ENCODE data around the gene SORCS2. TPM values are rescaled to one million over a fixed set of nuclear protein-coding genes. Genes with fewer than 3 reads are reported as not detected.
A peak's percentile ranks its signal among the peaks of the same experiment; 100 is the strongest.

The SORCS2 gene
- total RNA-seq, 1 donor from 2014 or later: 7.1 TPM

DNA sequence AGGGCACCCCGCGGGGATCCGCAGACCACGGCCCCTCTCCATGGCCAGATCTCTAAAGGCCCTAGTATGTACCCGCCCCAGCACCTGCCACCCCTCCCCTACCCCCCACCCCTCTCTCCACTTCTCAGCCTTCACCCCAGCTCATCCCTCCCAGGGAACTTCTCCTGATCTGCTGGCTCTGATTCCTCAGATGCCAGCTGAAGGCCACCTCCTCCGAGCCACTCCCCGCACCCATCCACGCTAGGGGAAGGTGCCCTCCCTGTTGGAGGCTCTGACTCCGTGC, 230.5 kb downstream of the SORCS2 start:
- H3K4me3 Mint-ChIP-seq: no peak overlapping the region
- DNase-seq (ENCODE audit: low spot score in 2 of 2, unreplicated experiment in 2 of 2): peak in 1 of 2 experiments; percentile 20
- H3K36me3 Mint-ChIP-seq: no peaks in the 10 kb centered on the region
- H3K27me3 Mint-ChIP-seq (ENCODE audit: low read depth): no peaks in the 10 kb centered on the region
- H3K4me1 Mint-ChIP-seq: peaks cover 4% of the 10 kb centered on the region
- H3K27ac Mint-ChIP-seq: no peak overlapping the region
- TF ChIP-seq, protein P1, sequence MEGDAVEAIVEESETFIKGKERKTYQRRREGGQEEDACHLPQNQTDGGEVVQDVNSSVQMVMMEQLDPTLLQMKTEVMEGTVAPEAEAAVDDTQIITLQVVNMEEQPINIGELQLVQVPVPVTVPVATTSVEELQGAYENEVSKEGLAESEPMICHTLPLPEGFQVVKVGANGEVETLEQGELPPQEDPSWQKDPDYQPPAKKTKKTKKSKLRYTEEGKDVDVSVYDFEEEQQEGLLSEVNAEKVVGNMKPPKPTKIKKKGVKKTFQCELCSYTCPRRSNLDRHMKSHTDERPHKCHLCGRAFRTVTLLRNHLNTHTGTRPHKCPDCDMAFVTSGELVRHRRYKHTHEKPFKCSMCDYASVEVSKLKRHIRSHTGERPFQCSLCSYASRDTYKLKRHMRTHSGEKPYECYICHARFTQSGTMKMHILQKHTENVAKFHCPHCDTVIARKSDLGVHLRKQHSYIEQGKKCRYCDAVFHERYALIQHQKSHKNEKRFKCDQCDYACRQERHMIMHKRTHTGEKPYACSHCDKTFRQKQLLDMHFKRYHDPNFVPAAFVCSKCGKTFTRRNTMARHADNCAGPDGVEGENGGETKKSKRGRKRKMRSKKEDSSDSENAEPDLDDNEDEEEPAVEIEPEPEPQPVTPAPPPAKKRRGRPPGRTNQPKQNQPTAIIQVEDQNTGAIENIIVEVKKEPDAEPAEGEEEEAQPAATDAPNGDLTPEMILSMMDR (IDR thresholded peaks at IDR 0.05; ENCODE audit: unreplicated experiment): no peak
- H3K9me3 Mint-ChIP-seq: peaks cover 4% of the 10 kb centered on the region

DNA sequence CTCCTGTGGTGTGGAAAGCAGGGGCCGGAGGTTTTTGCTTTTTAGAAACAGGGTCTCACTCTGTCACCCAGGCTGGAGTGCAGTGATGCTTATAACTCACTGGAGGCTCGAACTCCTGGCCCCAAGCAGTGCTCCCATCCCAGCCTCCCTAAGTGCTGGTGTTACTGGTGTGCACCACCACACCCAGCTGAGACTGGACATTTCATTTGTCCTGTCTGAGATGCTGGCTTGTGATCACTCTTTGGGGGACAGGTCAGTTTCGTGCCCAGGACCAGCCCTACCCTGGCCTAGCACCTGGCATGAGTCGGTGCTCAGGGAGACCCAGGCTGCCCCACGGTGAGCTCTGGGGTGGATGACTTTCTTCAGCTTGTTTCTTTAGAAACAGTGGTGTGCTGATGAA, 231.1 kb downstream of the SORCS2 start:
- Mint-ChIP-seq H3K9me3 (peaks cover under 1% of the 10 kb centered on the region), H3K4me1 (peaks cover 9% of the 10 kb centered on the region), H3K27me3 (ENCODE audit: low read depth) (no peaks in the 10 kb centered on the region), H3K27ac (no peak overlapping the region), H3K36me3 (no peaks in the 10 kb centered on the region), H3K4me3 (no peak overlapping the region)
- TF ChIP-seq, protein P1 (IDR thresholded peaks at IDR 0.05; ENCODE audit: unreplicated experiment): no peak
- DNase-seq (ENCODE audit: low spot score in 2 of 2, unreplicated experiment in 2 of 2): no peak

DNA sequence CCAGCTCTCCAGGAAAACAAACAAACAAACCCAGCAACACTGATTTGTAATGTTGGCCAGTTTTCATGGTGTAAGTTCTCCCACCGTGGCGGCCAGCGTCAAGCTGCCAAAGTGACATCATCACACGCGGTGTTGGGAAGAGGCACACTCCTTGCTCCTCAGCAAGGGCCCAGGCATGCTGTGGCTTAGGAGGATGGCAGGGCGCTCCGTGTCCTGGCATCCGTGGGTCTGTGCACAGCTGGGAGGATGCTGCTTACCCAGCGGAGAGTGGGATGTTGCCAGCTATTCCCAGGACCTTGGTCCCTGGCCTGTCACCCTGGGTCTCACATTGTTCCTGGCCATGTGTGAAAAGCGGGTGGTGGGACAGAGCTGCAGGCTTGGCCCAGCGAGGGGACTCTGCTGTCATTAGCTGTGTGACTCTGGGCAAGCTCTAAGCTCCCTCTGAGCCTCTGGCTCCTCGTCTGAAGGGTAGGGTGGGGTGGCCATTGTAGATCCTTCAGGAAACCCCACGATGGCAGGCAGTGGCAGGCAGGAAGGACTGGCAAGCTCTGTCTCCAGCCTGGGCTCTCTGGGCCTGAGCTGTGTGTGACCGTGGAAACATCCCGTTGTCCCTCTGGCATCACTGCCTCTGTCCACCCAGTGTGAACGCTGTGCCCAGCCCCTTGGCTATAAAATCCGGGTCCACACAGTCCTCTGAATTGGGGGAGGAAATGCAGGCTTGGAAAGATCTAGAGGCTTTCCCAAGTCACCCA, 231.6 kb downstream of the SORCS2 start:
- Mint-ChIP-seq H3K4me3 (no peak overlapping the region), H3K36me3 (no peaks in the 10 kb centered on the region), H3K4me1 (peaks cover 11% of the 10 kb centered on the region), H3K9me3 (no peaks in the 10 kb centered on the region), H3K27me3 (ENCODE audit: low read depth) (no peaks in the 10 kb centered on the region), H3K27ac (no peak overlapping the region)
- TF ChIP-seq, protein P1 (IDR thresholded peaks at IDR 0.05; ENCODE audit: unreplicated experiment): no peak
- DNase-seq (ENCODE audit: low spot score in 2 of 2, unreplicated experiment in 2 of 2): peak in 1 of 2 experiments; percentile 16

DNA sequence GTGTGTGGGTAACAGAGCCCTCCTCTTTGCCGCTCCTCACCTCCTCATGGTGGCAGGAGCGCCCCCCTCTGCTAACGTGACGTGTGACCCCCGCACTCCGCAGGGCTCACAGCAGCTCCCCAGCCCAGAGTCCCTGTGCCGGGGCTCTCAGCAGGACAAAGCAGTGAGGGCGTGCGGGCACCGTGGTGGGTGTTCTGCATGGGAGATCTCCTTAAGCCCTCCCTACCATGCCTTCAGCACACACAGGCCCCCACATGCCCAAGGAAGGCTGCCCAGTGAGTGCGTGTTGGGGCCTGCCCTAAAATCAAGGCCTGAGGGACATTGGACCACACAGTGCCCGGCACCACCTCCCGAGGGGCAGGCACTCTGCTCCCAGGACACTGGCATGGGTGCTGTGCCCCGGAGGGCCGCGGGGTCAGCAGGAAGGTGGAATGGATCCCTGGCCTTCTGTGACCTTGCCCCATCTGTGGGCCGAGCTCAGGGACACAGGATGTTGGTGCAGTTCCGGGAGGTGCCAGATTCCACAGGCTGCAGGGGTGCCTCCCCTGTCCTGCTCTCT, 232.3 kb downstream of the SORCS2 start:
- Mint-ChIP-seq H3K4me3 (no peak overlapping the region), H3K27me3 (ENCODE audit: low read depth) (no peaks in the 10 kb centered on the region), H3K4me1 (peaks cover 11% of the 10 kb centered on the region), H3K27ac (no peak overlapping the region), H3K36me3 (no peaks in the 10 kb centered on the region), H3K9me3 (no peaks in the 10 kb centered on the region)
- TF ChIP-seq, protein P1 (IDR thresholded peaks at IDR 0.05; ENCODE audit: unreplicated experiment): no peak
- peak in 1 of 2 experiments; percentile 32 for DNase-seq (ENCODE audit: low spot score in 2 of 2, unreplicated experiment in 2 of 2)

DNA sequence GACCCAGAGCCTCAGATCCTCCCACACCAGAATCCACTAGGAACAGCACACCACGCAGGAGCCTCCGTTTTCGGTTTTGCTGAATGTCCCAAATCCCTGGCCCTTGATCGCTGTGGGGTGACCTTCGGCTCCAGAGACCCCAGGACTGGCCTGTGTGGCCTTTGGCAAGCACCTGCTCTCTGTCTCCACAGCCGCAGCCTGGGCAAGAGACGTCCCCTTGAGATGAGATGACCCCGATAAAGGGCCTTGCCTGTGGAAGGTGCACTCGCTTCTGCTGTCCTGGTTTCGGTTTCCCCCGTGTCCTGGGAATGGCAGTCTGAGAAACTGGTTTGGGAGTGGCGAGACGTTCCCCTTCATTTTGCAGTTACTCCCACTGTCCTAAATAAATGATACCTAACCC, 232.8 kb downstream of the SORCS2 start:
- no peak overlapping the region for H3K27ac Mint-ChIP-seq
- DNase-seq (ENCODE audit: low spot score in 2 of 2, unreplicated experiment in 2 of 2): peak in 1 of 2 experiments; percentile 27
- no peaks in the 10 kb centered on the region for H3K9me3 Mint-ChIP-seq
- H3K4me3 Mint-ChIP-seq: no peak overlapping the region
- H3K27me3 Mint-ChIP-seq (ENCODE audit: low read depth): no peaks in the 10 kb centered on the region
- peaks cover 14% of the 10 kb centered on the region for H3K4me1 Mint-ChIP-seq
- TF ChIP-seq, protein P1 (IDR thresholded peaks at IDR 0.05; ENCODE audit: unreplicated experiment): no peak
- no peaks in the 10 kb centered on the region for H3K36me3 Mint-ChIP-seq

Data from mesothelial cell of epicardium (in vitro differentiated cells).